ENCODE measurements around the gene PREB. TPM values are rescaled to one million over a fixed set of nuclear protein-coding genes. Genes with fewer than 3 reads are reported as not detected.
"Not testable (repeated sequence)": the region's sequence is repeated elsewhere in the genome, so short reads cannot be mapped to it uniquely, and the experiment has no call there.

The PREB gene
- total RNA-seq, 1 donor: 37.0 TPM

GRCh38 chr2:27118525-27119329, 15.7 kb downstream of the PREB start, which contains the start of gene CGREF1:
Gene CGREF1 (minus strand): TSS chr2:27119128. CDS start chr2:27104366, 14,762 bp downstream.
- no peak for DNase-seq (ENCODE audit: low read depth)
- TF ChIP-seq, protein P1, sequence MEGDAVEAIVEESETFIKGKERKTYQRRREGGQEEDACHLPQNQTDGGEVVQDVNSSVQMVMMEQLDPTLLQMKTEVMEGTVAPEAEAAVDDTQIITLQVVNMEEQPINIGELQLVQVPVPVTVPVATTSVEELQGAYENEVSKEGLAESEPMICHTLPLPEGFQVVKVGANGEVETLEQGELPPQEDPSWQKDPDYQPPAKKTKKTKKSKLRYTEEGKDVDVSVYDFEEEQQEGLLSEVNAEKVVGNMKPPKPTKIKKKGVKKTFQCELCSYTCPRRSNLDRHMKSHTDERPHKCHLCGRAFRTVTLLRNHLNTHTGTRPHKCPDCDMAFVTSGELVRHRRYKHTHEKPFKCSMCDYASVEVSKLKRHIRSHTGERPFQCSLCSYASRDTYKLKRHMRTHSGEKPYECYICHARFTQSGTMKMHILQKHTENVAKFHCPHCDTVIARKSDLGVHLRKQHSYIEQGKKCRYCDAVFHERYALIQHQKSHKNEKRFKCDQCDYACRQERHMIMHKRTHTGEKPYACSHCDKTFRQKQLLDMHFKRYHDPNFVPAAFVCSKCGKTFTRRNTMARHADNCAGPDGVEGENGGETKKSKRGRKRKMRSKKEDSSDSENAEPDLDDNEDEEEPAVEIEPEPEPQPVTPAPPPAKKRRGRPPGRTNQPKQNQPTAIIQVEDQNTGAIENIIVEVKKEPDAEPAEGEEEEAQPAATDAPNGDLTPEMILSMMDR (IDR thresholded peaks at IDR 0.05; ENCODE audit: insufficient read depth, low read length): no peak
- H3K4me3 ChIP-seq (ENCODE audit: low read depth, low read length): peak within 1 kb of the TSS; percentile 67

DNA sequence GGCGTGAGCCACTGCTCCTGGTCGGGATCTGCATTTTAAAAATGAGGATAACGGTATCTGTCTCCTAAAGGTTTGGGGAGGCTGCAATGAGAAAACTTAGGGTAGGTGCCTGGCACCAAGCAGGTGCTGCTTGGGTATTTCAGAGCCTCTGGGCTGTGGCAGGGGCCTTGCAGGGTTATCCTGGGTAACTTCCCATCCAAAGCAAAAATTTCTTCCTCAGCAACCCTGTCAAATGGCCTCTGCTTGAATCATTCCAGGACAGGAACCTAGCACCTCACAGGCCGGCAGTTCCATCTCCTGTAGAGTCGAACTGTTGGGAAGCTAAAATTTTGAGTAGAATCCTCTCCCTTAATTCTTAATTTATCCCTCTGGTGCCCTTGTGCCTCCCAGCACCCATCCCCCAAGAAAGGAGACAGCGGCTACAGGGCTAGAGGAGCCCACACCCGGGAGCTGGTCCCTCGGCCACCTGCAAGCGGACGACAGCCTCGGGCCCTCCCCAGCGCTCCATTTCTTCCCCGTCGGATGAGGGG, 16.4 kb downstream of the PREB start:
- no peak for DNase-seq (ENCODE audit: low read depth)

GRCh38 chr2:27115519-27115918, 18.9 kb downstream of the PREB start:
- H3K4me3 ChIP-seq (ENCODE audit: low read depth, low read length): no peak overlapping the region
- TF ChIP-seq, protein P1 (IDR thresholded peaks at IDR 0.05; ENCODE audit: insufficient read depth, low read length): no peak
- no peak for DNase-seq (ENCODE audit: low read depth)

More for the DNA sequence above, 16.4 kb downstream of the PREB start:
- TF ChIP-seq, protein P1 (IDR thresholded peaks at IDR 0.05; ENCODE audit: insufficient read depth, low read length): no peak
- H3K4me3 ChIP-seq (ENCODE audit: low read depth, low read length): peak overlapping the region; percentile 67

- H3K4me3 ChIP-seq (ENCODE audit: low read depth, low read length); DNase-seq (ENCODE audit: low read depth): not testable (repeated sequence)
These were observed 22.9 kb downstream of the PREB start for GRCh38 chr2:27111392-27112078.

DNA sequence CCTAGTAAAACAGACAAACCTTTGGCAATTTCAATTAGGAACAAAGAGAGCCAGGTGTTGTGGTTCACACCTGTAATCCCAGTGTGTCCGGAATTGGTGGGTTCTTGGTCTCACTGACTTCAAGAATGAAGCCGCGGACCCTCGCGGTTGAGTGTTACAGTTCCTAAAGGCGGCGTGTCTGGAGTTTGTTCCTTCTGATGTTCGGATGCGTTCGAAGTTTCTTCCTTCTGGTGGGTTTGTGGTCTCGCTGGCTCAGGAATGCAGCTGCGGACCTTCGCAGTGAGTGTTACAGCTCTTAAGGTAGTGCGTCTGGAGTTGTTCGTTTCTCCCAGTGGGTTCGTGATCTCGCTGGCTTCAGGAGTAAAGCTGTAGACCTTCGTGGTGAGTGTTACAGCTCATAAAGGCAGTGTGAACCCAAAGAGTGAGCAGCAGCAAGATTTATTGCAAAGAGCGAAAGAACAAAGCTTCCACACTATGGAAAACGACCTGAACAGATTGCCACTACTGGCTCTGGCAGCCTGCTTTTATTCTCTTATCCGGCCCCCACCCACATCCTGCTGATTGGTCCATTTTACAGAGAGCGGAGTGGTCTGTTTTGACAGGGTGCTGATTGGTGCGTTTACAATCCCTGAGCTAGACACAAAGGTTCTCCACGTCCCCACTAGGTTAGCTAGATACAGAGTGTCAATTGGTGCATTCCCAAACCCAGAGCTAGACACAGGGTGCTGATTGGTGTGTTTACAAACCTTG, 23.7 kb downstream of the PREB start:
- H3K4me3 ChIP-seq (ENCODE audit: low read depth, low read length); DNase-seq (ENCODE audit: low read depth): not testable (repeated sequence)

DNA sequence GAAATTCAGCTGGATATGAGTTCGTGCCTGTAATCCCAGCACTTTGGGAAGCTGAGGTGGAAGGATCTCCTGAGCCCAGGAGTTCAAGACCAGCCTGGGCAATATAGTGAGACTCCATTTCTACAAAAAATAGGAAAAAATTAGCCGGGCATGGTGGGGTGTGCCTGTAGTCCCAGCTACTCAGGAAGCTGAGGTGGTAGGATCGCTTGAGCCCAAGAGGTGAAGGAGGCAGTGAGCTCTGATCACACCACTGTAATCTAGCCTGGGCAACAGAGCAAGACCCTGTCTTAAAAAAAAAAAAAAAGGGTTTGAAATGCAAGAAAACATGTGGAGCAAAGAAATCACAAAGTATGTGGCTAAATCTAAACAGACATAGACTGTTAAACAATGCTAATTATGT, 25.4 kb downstream of the PREB start:
- no peak for DNase-seq (ENCODE audit: low read depth)
- TF ChIP-seq, protein P1 (IDR thresholded peaks at IDR 0.05; ENCODE audit: insufficient read depth, low read length): no peak

DNA sequence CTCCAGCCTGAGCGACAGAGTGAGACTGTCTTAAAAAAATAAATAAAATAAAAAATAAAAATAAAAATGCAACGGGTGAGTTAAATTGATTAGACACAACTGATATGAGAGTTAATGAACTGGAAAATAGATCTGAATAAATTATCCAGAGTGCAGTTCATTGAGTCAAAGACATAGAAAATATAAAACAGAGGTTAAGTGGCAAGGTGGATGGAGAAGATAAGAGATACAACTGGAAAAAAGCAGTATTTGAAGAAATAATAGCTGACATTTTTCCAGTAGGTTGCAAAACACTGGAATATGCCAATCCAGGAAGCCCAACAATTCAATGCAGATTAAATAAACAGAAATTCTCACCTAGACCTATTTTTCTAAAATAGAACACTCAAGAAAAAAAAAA, 26.2 kb downstream of the PREB start:
- DNase-seq (ENCODE audit: low read depth): no peak
- TF ChIP-seq, protein P1 (IDR thresholded peaks at IDR 0.05; ENCODE audit: insufficient read depth, low read length): no peak
- H3K4me3 ChIP-seq (ENCODE audit: low read depth, low read length): no peak overlapping the region

More for the DNA sequence above, 25.4 kb downstream of the PREB start:
- no peak overlapping the region for H3K4me3 ChIP-seq (ENCODE audit: low read depth, low read length)
